ENCODE measurements around the gene POLR2A. TPM values are rescaled to one million over a fixed set of nuclear protein-coding genes. Genes with fewer than 3 reads are reported as not detected.

The POLR2A gene
- total and polyA plus RNA-seq, 2 of the 4 experiments (the other 2 are of a cell fraction), result 54.0 to 56.6 TPM

- no peak overlapping the region for H4K91ac ChIP-seq (ENCODE audit: insufficient read depth, low read depth, low read length)
- H3K23ac ChIP-seq (ENCODE audit: low read depth, low read length), result no peak overlapping the region
- dilution Hi-C loops (cut with HindIII; ENCODE audit: low sequenced_read_pairs, unreplicated experiment) (no loop called here), in situ Hi-C loops (cut with MboI; ENCODE audit: low sequenced_read_pairs) (no loop called here), intact Hi-C loops (cut with micrococcal nuclease) (no loop called here)
- H3K14ac ChIP-seq (replicated peaks; ENCODE audit: low read depth, low read length), result no peak overlapping the region
- H3K4ac ChIP-seq (ENCODE audit: low read depth, low read length), result no peak overlapping the region
- H2BK120ac ChIP-seq (ENCODE audit: low read depth, low read length), result no peak overlapping the region
- H3K9ac ChIP-seq (ENCODE audit: low read depth, low read length), result no peak overlapping the region
- TF ChIP-seq MXI1 (IDR thresholded peaks at IDR 0.05; ENCODE audit: borderline replicate concordance, low read depth, low read length) (no peak), RAD21 (IDR thresholded peaks at IDR 0.05; ENCODE audit: low read length) (no peak), RCOR1 (IDR thresholded peaks at IDR 0.05; ENCODE audit: insufficient replicate concordance, low read length) (no peak), FOS (IDR thresholded peaks at IDR 0.05; ENCODE audit: low read depth, low read length) (no peak), BHLHE40 (IDR thresholded peaks at IDR 0.05; ENCODE audit: low read depth, low read length) (no peak), RFX5 (IDR thresholded peaks at IDR 0.05; ENCODE audit: low read depth, low read length) (no peak), POLR2A (IDR thresholded peaks at IDR 0.05; ENCODE audit: low read depth, low read length) (no peak), CEBPB (IDR thresholded peaks at IDR 0.05; ENCODE audit: low read depth, low read length) (no peak), NFE2L2 (IDR thresholded peaks at IDR 0.05; ENCODE audit: low read depth, low read length) (no peak), CHD1 (IDR thresholded peaks at IDR 0.05; ENCODE audit: low read depth, low read length) (no peak), MAZ (IDR thresholded peaks at IDR 0.05; ENCODE audit: borderline replicate concordance, low read depth, low read length) (no peak), SMC3 (IDR thresholded peaks at IDR 0.05; ENCODE audit: low read depth, low read length) (no peak), MAFK (IDR thresholded peaks at IDR 0.05; ENCODE audit: low read depth, low read length) (no peak)
- TF ChIP-seq, protein P1, sequence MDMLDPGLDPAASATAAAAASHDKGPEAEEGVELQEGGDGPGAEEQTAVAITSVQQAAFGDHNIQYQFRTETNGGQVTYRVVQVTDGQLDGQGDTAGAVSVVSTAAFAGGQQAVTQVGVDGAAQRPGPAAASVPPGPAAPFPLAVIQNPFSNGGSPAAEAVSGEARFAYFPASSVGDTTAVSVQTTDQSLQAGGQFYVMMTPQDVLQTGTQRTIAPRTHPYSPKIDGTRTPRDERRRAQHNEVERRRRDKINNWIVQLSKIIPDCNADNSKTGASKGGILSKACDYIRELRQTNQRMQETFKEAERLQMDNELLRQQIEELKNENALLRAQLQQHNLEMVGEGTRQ (IDR thresholded peaks at IDR 0.05; ENCODE audit: low read depth, low read length), result no peak
- TF ChIP-seq, protein P2, sequence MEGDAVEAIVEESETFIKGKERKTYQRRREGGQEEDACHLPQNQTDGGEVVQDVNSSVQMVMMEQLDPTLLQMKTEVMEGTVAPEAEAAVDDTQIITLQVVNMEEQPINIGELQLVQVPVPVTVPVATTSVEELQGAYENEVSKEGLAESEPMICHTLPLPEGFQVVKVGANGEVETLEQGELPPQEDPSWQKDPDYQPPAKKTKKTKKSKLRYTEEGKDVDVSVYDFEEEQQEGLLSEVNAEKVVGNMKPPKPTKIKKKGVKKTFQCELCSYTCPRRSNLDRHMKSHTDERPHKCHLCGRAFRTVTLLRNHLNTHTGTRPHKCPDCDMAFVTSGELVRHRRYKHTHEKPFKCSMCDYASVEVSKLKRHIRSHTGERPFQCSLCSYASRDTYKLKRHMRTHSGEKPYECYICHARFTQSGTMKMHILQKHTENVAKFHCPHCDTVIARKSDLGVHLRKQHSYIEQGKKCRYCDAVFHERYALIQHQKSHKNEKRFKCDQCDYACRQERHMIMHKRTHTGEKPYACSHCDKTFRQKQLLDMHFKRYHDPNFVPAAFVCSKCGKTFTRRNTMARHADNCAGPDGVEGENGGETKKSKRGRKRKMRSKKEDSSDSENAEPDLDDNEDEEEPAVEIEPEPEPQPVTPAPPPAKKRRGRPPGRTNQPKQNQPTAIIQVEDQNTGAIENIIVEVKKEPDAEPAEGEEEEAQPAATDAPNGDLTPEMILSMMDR (conservative IDR thresholded peaks at IDR 0.05; ENCODE audit: low read depth, low read length), result no peak
- TF ChIP-seq, protein P3, sequence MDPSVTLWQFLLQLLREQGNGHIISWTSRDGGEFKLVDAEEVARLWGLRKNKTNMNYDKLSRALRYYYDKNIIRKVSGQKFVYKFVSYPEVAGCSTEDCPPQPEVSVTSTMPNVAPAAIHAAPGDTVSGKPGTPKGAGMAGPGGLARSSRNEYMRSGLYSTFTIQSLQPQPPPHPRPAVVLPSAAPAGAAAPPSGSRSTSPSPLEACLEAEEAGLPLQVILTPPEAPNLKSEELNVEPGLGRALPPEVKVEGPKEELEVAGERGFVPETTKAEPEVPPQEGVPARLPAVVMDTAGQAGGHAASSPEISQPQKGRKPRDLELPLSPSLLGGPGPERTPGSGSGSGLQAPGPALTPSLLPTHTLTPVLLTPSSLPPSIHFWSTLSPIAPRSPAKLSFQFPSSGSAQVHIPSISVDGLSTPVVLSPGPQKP (IDR thresholded peaks at IDR 0.05; ENCODE audit: borderline replicate concordance, low read depth, low read length), result no peak
- peaks cover 57% of the 10 kb centered on the region for H4K20me1 ChIP-seq (ENCODE audit: insufficient read depth, low read length)
- no peak overlapping the region for H4K5ac ChIP-seq (ENCODE audit: low read depth, low read length)
- H3K27me3 ChIP-seq (ENCODE audit: control insufficient read depth, insufficient read depth, low read length), result no peaks in the 10 kb centered on the region
- ATAC-seq (ENCODE audit: low read depth) (no peak), DNase-seq (no peak)
- H2AK5ac ChIP-seq (ENCODE audit: low read depth, low read length), result no peak overlapping the region
- H3K36me3 ChIP-seq (ENCODE audit: control insufficient read depth, insufficient read depth, low read length), result peaks cover 48% of the 10 kb centered on the region
- no peak overlapping the region for H2BK5ac ChIP-seq (ENCODE audit: low read depth, low read length, poor library complexity, severe bottlenecking)
- peaks cover 24% of the 10 kb centered on the region for H3K9me1 ChIP-seq (ENCODE audit: insufficient read depth, low read length)
- peaks cover 14 to 75% of the 10 kb centered on the region in 2 experiments; a peak in 3 of 4 replicates for H3K79me1 ChIP-seq (ENCODE audit: low read depth in 1 of 2, low read length in 2 of 2)
- H3K56ac ChIP-seq (ENCODE audit: extremely low read depth, insufficient read depth, low read length), result no peak overlapping the region
- H3K9me3 ChIP-seq (ENCODE audit: control insufficient read depth, insufficient read depth, low read length), result no peaks in the 10 kb centered on the region
- WGBS, 2 experiments (ENCODE audit: extremely low coverage in 2 of 2, insufficient read length in 1 of 2), result 96% methylated on average over 17 of the region's 33 CpGs; no CpG with 5 or more reads in 1 of the 2 experiments
- H3K27ac ChIP-seq (ENCODE audit: insufficient read depth, low read length), result no peak overlapping the region
- H2AFZ ChIP-seq (replicated peaks; ENCODE audit: low read length, poor library complexity), result no peak overlapping the region
- H2BK20ac ChIP-seq (ENCODE audit: low read depth, low read length), result no peak overlapping the region
- peaks cover 12% of the 10 kb centered on the region; the same call in 1 of the 2 replicates for H3K4me1 ChIP-seq (ENCODE audit: control insufficient read depth, insufficient read depth, low read length)
- POLR2A ChIA-PET (ENCODE audit: unreplicated experiment), result no interaction called here
- no peak overlapping the region for H3K18ac ChIP-seq (ENCODE audit: low read depth, low read length)
- no peak overlapping the region for H4K8ac ChIP-seq (ENCODE audit: low read depth in 2 of 2, low read length in 2 of 2)
- no peak overlapping the region for H3K4me2 ChIP-seq (ENCODE audit: low read depth, low read length)
- no peak overlapping the region for H2BK15ac ChIP-seq (ENCODE audit: low read depth, low read length)
- H2AK9ac ChIP-seq (replicated peaks; ENCODE audit: low read depth, low read length, poor library complexity), result no peak overlapping the region
- CTCF ChIA-PET, result no interaction called here
- BruUV-seq (replicated peaks), result no TSS peak
- H3K4me3 ChIP-seq (ENCODE audit: insufficient read depth, low read depth, low read length), result no peak overlapping the region
Measured at GRCh38 chr17:7465597-7466275, 18.4 kb upstream of the POLR2A start.
